Spleen (tissue), 11 donors: Measurements from ENCODE around the gene DCP2. TPM values are rescaled to one million over a fixed set of nuclear protein-coding genes. Genes with fewer than 3 reads are reported as not detected.

ENCODE experiments used
- DNase-seq: peaks from one replicate; pipeline ENCODE4 v3.0.0-alpha.2; 2020
- H3K27ac ChIP-seq, 8 donors: fragments of 200-600 bp; sonication (generic) in 7 of 8; 1 replicate in 4 of 8; 2 replicates in 4 of 8; pipeline versions ENCODE4 v1.5.0 to v1.8.0; 2016 to 2021; ENCODE audit warnings: inconsistent platforms in 4 of 8, mild to moderate bottlenecking in 4 of 8, moderate library complexity in 1 of 8
- H3K27me3 ChIP-seq, 7 donors: fragments of 200-600 bp; sonication (generic) in 6 of 7; replicated peaks in 1 of 7; 1 replicate in 4 of 7; 2 replicates in 3 of 7; pipeline versions ENCODE4 v1.5.0 to v1.8.0; 2016 to 2021; ENCODE audit warnings: inconsistent platforms in 3 of 7, mild to moderate bottlenecking in 1 of 7
- H3K36me3 ChIP-seq, 6 donors: fragments of 200-600 bp; sonication (generic) in 5 of 6; 1 replicate in 4 of 6; 2 replicates in 2 of 6; pipeline versions ENCODE4 v1.5.0 to v1.8.0; 2016 to 2021; ENCODE audit warnings: inconsistent platforms in 2 of 6
- H3K4me1 ChIP-seq, 6 donors: fragments of 200-600 bp; sonication (generic) in 5 of 6; 1 replicate in 3 of 6; 2 replicates in 3 of 6; pipeline versions ENCODE4 v1.5.0 to v1.8.0; 2016 to 2021; ENCODE audit warnings: inconsistent platforms in 3 of 6
- H3K4me3 ChIP-seq, 8 donors: fragments of 200-600 bp; sonication (generic) in 7 of 8; 1 replicate in 4 of 8; 2 replicates in 4 of 8; pipeline versions ENCODE4 v1.5.0 to v1.8.0; 2016 to 2021; ENCODE audit warnings: inconsistent platforms in 4 of 8, mild to moderate bottlenecking in 4 of 8, moderate library complexity in 2 of 8
- H3K9me3 ChIP-seq, 8 donors: fragments of 200-600 bp; sonication (generic) in 7 of 8; 1 replicate in 4 of 8; 2 replicates in 4 of 8; pipeline versions ENCODE4 v1.5.0 to v1.8.0; 2016 to 2021; ENCODE audit warnings: inconsistent platforms in 4 of 8
- CTCF ChIP-seq, 11 experiments: fragments of 200-600 bp in 7 of 11; fragments of 450-650 bp in 4 of 11; sonication (generic) in 4 of 11; IDR thresholded peaks in 8 of 11; conservative IDR thresholded peaks in 3 of 11; 1 replicate in 7 of 11; 2 replicates in 4 of 11; pipeline versions ENCODE4 v1.4.0 to v1.8.0; 2016 to 2021; ENCODE audit warnings: antibody characterized with exemption in 11 of 11, inconsistent platforms in 4 of 11, mild to moderate bottlenecking in 1 of 11
- POLR2A ChIP-seq, 3 donors: fragments of 450-650 bp; IDR thresholded peaks; one replicate each; pipeline ENCODE4 v1.5.1; 2017; ENCODE audit warnings: antibody characterized with exemption in 3 of 3, mild to moderate bottlenecking in 1 of 3
- POLR2AphosphoS5 ChIP-seq, 3 donors: sonication (generic); formaldehyde crosslinking; IDR thresholded peaks; one replicate each; pipeline ENCODE4 v1.5.1; 2017; ENCODE audit warnings: antibody characterized with exemption in 3 of 3
- WGBS, 5 donors: extraction: QIAGEN DNeasy Blood & Tissue Kit in 3 of 5; methylation state at CpG; one replicate each; pipeline versions ENCODE4 v1.1.5 to v1.1.7; 2013 to 2018; 5-methylcytosine and 5-hydroxymethylcytosine counted together
- intact Hi-C: fragments of 100-400 bp; cut with DNase I; formaldehyde crosslinking; loops from one replicate; pipeline ENCODE4 v1.15.0; 2023; ENCODE audit warnings: low total_unique reads
- polyA plus RNA-seq, 3 donors: library from polyadenylated mRNA; stranded (reverse); fragments of 200-250 nt; gene quantifications; one replicate each; pipeline ENCODE4 v1.2.1, GENCODE V29; 2013
- total RNA-seq, 7 donors: library from RNA; depleted of rRNA in 3 of 7; stranded (reverse); fragments of >200 nt in 3 of 7; fragmentation: NEBNext Ultra II Directional in 4 of 7; extraction: Animal tissue kit (Norgen Biotek cat#: 25700) in 4 of 7; gene quantifications; one replicate each; pipeline versions ENCODE4 v1.1.0 to v1.2.1, GENCODE V29; 2016 to 2021
- donor health status: healthy with polysubstance abuse.
- donor health status: DM: no; HTN: no; CAD: no; lungs with moderate emphysema.
- donor health status: DM: no; HTN: no; CAD: no.
- donor health status: Bipolar disorder and iron deficiency.
- donor health status: healthy.
- donor health status: DM: no; HTN: no; CAD: no.
- donor health status: DM: yes; HTN: yes; CAD: no.

The DCP2 gene
- total and polyA plus RNA-seq, 10 donors, result 17.5 to 110 (median 78.4) TPM

- H3K4me1 ChIP-seq, result peaks cover 0 to 7% (median 0%) of the 10 kb centered on the region in 6 donors
- no peaks in the 10 kb centered on the region for H3K9me3 ChIP-seq
- intact Hi-C loops, result no loop called here
- no peak for DNase-seq
- H3K4me3 ChIP-seq, result no peak overlapping the region
- TF ChIP-seq POLR2AphosphoS5 (IDR thresholded peaks at IDR 0.05), result no peak
- TF ChIP-seq CTCF (IDR thresholded peaks at IDR 0.05 in 8 of 11, conservative IDR thresholded peaks at IDR 0.05 in 3 of 11), result no peak
- no peak for TF ChIP-seq POLR2A (IDR thresholded peaks at IDR 0.05)
- no peak overlapping the region for H3K27ac ChIP-seq
- peaks cover 0 to 37% (median 0%) of the 10 kb centered on the region in 6 donors for H3K36me3 ChIP-seq
- WGBS, 5 donors, result 92 to 96% (median 94%) methylated on average over 13 to 19 of the region's 19 CpGs
- H3K27me3 ChIP-seq, result no peaks in the 10 kb centered on the region
These were observed 91.2 kb downstream of the DCP2 start for GRCh38 chr5:113067635-113068344.

- Histone ChIP-seq H3K27me3 (peaks cover 0 to 3% (median 0%) of the 10 kb centered on the region in 7 donors), H3K9me3 (no peaks in the 10 kb centered on the region), H3K4me3 (no peak overlapping the region), H3K4me1 (peaks cover 0 to 7% (median 0%) of the 10 kb centered on the region in 6 donors), H3K36me3 (peaks cover 0 to 33% (median 0%) of the 10 kb centered on the region in 6 donors), H3K27ac (no peak overlapping the region)
- DNase-seq, result no peak
- 93 to 100% (median 97%) methylated on average over 2 of the region's 2 CpGs for WGBS, 5 donors
- TF ChIP-seq POLR2AphosphoS5 (IDR thresholded peaks at IDR 0.05), result no peak
- TF ChIP-seq POLR2A (IDR thresholded peaks at IDR 0.05), result no peak
- TF ChIP-seq CTCF (IDR thresholded peaks at IDR 0.05 in 8 of 11, conservative IDR thresholded peaks at IDR 0.05 in 3 of 11), result no peak
- intact Hi-C loops, result no loop called here
These were observed 92.0 kb downstream of the DCP2 start for GRCh38 chr5:113068559-113068958.

Other genes with a start within 250 kb of the DCP2 start
- gene APC, start 238.9 kb upstream of the DCP2 start, total RNA-seq, result 10 to 100 TPM; 37.9 to 83.0 (median 58.5) TPM
- gene APC, start 238.9 kb upstream of the DCP2 start, polyA plus RNA-seq, result 1 to 10 TPM; 2.1 to 6.2 (median 2.5) TPM
- gene SRP19, start 115.5 kb upstream of the DCP2 start, total RNA-seq, result 10 to 100 TPM; 29.9 to 70.4 (median 35.2) TPM
- 10 to 100 TPM; 75.1 to 90.5 (median 89.6) TPM for gene SRP19, start 115.5 kb upstream of the DCP2 start, polyA plus RNA-seq
- 10 to 100 TPM; 56.1 to 84.8 (median 66.1) TPM for gene REEP5, start 54.6 kb upstream of the DCP2 start, total RNA-seq
- 10 to 100 TPM; 25.3 to 39.2 (median 34.2) TPM for gene REEP5, start 54.6 kb upstream of the DCP2 start, polyA plus RNA-seq